Activated CD4-positive, alpha-beta T cell treated with anti-CD3 and anti-CD28 coated beads for 4 hours (primary cell): ENCODE data around the gene NECAP2.
"Not testable (repeated sequence)": the region's sequence is repeated elsewhere in the genome, so short reads cannot be mapped to it uniquely, and the experiment has no call there.

Source experiments
- DNase-seq, 2 donors: peaks; one replicate each; pipeline ENCODE4 v3.0.0-alpha.2; 2020

The NECAP2 gene

DNA sequence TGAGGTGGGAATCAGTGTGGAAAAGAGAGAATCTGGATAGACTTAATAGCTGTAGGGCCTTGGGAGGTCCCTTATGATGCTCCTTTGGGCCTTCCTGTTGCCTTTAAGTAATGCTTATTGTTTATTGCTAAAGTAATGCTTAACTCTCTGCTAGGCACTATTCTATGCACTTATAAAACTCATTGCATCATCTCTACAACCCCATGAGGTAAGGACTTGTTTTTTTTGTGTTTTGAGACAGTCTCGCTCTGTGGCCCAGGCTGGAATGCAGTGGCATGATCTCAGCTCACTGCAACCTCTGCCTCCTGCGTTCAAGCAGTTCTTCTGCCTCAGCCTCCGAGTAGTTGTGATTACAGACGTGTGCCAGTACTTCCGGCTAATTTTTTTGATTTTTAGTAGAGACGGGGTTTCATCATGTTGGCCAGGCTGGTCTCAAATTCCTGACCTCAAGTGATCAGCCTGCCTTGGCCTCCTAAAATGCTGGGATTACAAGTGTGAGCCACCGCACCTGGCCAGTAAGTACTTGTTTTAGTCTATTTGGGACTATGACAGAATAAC lies 22.3 kb downstream of the NECAP2 start:
- no peak for DNase-seq

- DNase-seq = no peak
Measured at GRCh38 chr1:16464917-16465625, 24.5 kb downstream of the NECAP2 start.

- DNase-seq = no peak
Measured at GRCh38 chr1:16468558-16468957, 28.0 kb downstream of the NECAP2 start.

DNA sequence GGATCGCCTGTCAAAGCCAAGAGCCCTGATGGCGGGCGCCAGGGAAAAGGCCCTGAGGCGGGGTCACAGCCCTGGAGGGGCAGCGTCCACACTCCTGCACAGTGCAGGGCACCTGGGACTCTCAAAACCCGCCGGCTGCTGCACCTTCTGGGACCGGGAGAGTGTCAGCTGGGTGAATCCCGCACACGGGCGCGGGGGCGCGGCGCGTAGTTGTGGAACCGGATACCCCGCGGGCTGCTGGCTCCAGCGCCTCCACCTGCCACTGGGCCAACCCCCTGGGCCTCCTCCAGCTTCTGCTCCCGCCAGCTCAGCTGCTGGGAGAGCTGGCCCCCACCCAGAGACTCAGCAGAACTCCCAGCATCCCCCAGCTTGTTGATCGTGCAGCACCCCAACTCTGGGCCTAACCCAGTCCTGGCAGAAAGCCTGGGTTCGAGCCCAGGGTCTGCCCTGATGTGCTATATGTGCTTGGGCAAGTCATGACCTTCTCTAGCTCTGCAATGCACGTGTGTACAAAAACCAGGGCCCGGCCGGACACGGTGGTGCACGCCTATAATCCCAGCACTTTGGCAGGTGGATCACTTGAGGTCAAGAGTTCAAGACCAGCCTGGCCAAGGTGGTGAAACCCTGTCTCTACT lies 33.8 kb downstream of the NECAP2 start:
- DNase-seq = no peak

- DNase-seq = not testable (repeated sequence)
Measured at GRCh38 chr1:16474891-16475290, 34.4 kb downstream of the NECAP2 start.

GRCh38 chr1:16475771-16476770 lies 35.5 kb downstream of the NECAP2 start:
- DNase-seq = not testable (repeated sequence)

DNA sequence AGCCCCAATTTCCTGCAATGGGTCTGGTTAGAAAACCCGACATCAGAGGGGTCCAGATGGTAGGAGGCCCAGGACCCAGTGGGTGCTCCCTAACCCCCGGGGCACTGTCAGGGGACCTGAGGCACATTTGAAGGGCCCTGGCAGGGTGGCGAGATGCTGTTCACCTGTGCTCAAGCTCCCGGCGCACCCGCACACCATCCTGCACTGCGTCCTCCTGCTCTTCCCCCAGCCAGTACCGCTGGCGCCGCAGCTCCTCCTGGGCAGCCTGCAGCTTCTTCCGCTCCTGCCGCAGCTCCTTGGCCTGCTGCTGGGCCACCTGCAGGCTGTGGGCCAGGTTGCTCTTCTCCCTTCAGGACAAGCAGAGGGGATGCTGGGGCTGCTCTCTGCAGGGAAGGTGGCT lies 37.6 kb downstream of the NECAP2 start:
- DNase-seq = no peak

DNA sequence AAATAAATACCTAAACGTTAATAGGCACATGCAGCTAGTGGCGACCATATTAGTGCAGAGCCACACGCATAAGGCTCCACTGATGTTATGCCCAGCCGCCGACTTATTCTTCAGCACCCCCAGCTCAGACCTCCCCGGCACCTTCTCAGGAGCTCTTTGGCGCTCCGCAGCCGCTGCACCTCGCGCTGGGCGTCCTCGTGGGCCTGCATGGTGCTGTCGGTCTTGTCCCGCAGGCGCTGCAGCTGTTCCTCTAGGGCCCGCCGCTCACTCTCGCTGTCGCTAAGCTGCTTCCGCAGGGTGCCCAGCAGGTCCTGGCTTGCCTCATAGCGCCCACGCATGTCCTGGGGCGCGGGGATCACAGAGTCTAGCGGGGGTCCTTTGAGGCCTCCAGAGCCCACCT lies 42.6 kb downstream of the NECAP2 start:
- not testable (repeated sequence) for DNase-seq

- not testable (repeated sequence) for DNase-seq
Measured at GRCh38 chr1:16483639-16484500, 43.3 kb downstream of the NECAP2 start.

GRCh38 chr1:16484501-16484835 lies 43.9 kb downstream of the NECAP2 start:
- no peak for DNase-seq

DNA sequence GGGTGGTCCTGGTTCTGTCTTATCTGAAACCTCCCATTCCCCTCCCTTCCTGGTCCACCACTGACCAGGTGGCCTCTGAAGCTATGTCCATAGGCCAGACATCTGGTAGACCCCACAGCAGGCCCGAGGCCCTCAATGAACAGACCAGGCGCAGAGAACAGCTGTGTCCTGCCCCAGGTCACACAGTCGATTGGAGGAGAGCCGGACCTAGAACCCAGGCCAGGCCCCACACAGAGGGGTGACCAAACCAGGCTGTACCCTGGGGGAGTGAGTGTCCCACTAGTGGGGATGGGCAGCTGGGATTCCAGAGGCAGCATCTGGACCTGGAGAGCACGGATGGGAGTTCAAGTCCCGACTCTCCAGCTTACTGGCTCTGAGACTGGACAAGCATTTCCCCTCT lies 44.4 kb downstream of the NECAP2 start:
- DNase-seq = no peak

DNA sequence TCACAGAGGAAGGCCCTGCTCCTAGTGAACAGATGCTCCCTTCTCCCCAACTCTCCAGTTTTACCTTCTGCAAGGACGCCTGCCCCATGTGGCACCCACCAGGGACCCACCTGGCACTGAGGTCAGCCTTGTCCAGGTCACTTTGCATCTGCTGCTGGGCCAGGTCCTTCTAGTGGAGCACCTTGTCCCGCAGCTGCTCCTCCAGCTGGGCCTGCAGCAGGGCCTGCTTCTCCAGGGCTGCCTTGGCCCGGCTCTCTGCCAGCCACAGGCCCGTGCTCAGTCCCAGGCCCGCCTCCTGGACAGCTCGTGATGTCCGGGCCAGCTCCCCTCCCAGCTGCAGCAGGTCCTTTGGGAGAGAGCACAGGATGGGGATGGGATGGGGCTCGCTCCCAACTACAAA lies 45.8 kb downstream of the NECAP2 start:
- DNase-seq = not testable (repeated sequence)

DNA sequence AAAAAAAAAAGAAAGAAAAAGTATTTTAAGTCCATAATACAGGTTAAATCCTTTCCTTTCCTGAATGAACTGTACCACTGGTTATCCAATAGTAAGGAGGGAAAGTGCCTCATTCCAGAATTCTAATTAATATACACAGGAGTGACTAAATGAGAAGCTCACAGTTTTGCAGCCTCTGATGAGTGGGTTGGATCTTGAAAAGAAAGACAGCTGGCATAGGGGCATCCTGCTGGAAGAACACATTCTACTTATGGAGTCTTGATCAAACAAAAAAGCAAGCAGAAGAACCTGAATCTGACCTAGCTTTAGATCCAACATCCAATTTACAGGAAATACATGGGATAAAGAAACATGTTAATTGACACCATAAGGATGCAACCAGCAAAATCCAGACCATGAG lies 46.5 kb downstream of the NECAP2 start:
- DNase-seq = not testable (repeated sequence)

- DNase-seq = not testable (repeated sequence)
Measured at GRCh38 chr1:16489195-16489880, 48.8 kb downstream of the NECAP2 start.

DNA sequence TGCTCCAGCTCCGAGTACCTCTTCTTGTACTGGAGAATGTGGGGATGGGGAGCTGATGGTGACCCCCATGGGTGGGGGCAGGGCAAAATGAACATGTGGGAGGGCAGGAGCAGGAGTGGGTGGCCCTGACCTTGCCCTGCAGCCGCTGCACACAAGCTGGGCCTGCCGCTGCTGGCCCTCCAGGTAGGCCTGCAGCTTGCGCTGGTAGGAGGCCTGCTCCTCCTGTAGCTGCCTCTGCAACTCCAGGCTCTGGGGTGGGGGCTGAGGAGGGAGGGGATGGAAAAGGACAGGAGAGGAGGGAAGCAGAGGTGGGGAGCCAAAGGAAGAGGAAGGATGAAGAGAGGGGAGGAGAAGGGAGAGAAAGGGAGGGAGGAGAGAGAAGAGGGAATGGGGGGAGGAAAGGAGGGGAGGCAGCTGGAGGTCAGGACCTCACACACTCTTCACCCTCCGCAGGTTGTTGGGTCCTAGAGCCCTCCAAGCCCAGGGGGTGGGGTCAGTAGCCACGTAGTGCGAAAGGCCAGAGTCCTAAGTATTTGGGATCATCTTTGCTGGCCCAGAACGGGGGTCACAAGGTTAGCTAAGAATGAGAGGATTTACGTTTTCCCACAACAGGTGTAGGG lies 50.6 kb downstream of the NECAP2 start:
- no peak for DNase-seq

- not testable (repeated sequence) for DNase-seq
Measured at GRCh38 chr1:16492937-16493336, 52.4 kb downstream of the NECAP2 start.

GRCh38 chr1:16493731-16494130 lies 53.2 kb downstream of the NECAP2 start:
- DNase-seq = not testable (repeated sequence)

- not testable (repeated sequence) for DNase-seq
Measured at GRCh38 chr1:16497474-16497904, 57.0 kb downstream of the NECAP2 start.

- DNase-seq = not testable (repeated sequence)
Measured at GRCh38 chr1:16498047-16498446, 57.5 kb downstream of the NECAP2 start.

DNA sequence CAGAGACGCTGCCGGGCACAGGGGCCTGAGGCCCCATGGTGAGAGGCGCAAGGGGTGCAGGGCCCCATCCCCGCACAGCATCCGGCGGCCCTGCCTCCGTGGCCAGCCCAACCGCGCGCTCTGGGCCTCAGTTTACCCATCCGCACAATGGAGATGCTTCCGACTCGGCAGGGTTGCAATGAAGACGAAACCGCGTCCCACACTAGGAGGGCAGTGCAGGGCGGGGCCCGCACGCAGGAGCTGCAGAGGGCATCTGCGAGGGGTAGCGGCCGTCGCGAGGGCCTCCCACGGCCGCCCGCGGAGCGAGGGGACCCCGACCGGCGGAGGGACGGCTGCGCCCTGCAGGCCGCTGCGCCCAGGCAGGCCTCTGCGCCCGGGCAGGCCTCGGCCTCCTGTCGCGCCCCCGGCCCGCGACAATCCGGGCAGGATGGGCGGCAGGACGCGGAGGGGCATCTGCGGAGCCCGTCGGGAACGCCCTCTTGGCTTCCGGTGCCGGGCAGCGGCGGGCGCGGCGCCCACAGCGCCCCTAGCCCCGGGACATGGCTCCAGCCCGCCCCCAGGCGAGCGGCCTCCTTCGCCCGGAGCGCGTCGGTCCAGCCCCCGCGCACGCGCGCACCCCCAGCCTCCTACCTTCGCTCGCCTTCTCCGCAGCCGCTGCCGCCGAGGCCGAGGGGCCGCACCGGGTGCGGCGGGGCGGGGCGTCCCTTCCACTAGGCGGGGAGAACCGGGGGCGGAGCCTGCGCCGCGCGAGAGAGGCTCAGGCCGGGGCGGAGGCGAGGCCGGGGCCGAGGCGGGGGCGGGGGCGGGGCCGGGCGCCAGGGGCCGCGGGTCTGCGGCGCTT lies 58.3 kb downstream of the NECAP2 start:
- DNase-seq = peak; percentile 78 to 84
